CD4-positive, alpha-beta memory T cell (primary cell): ENCODE data around the gene TACC2. TPM values are rescaled to one million over a fixed set of nuclear protein-coding genes. Genes with fewer than 3 reads are reported as not detected.
"Not testable (repeated sequence)": the region's sequence is repeated elsewhere in the genome, so short reads cannot be mapped to it uniquely, and the experiment has no call there.

Experiments used
- CTCF ChIA-PET: fragments of 350-600 bp; sonication (Branson Sonifier 250); formaldehyde crosslinking; loops from one replicate; lab custom pipeline; 2021; ENCODE audit warnings: inconsistent platforms; ENCODE audit not compliant: partially characterized antibody; lab: Charles Lee
- POLR2A ChIA-PET: fragments of 350-600 bp; sonication (Branson Sonifier 250); formaldehyde crosslinking; loops from one replicate; lab custom pipeline; 2021; ENCODE audit not compliant: partially characterized antibody; lab: Charles Lee
- DNase-seq, 5 donors: peaks; one replicate each; pipeline versions ENCODE4 v3.0.0 to v3.0.0-alpha.2; 2020 to 2022; ENCODE audit warnings: mixed read lengths in 1 of 5
- H3K27ac ChIP-seq: one replicate; pipeline ENCODE4 v1.7.0; 2013; ENCODE audit warnings: low read depth, low read length
- H3K27me3 ChIP-seq: 2 replicates; pipeline ENCODE4 v1.7.0; 2013; ENCODE audit warnings: mild to moderate bottlenecking, low read length, moderate library complexity; ENCODE audit not compliant: insufficient read depth
- H3K36me3 ChIP-seq: 2 replicates; pipeline ENCODE4 v1.7.0; 2013; ENCODE audit warnings: mild to moderate bottlenecking, low read length, moderate library complexity; ENCODE audit not compliant: insufficient read depth
- H3K4me1 ChIP-seq: 2 replicates; pipeline ENCODE4 v1.7.0; 2013; ENCODE audit warnings: mild to moderate bottlenecking, low read length, moderate library complexity; ENCODE audit not compliant: insufficient read depth
- H3K4me3 ChIP-seq, 2 donors: one replicate each; pipeline ENCODE4 v1.7.0; 2013; ENCODE audit warnings: low read length in 2 of 2, mild to moderate bottlenecking in 1 of 2
- H3K9me3 ChIP-seq, 2 donors: one replicate each; pipeline ENCODE4 v1.7.0; 2013; ENCODE audit warnings: low read length in 2 of 2, control low read depth in 1 of 2; ENCODE audit not compliant: control insufficient read depth in 1 of 2
- H3K27ac Mint-ChIP-seq, 7 donors: one replicate each; pipeline ENCODE4 v1.8.0; 2020 to 2021; ENCODE audit warnings: mixed read lengths in 7 of 7, mild to moderate bottlenecking in 6 of 7, inconsistent platforms in 3 of 7, moderate library complexity in 3 of 7
- H3K27me3 Mint-ChIP-seq, 2 donors: one replicate each; pipeline ENCODE4 v1.8.0; 2020 to 2021; ENCODE audit warnings: mixed read lengths in 2 of 2
- H3K36me3 Mint-ChIP-seq, 2 donors: one replicate each; pipeline ENCODE4 v1.8.0; 2020 to 2021; ENCODE audit warnings: mixed read lengths in 2 of 2, inconsistent platforms in 1 of 2, mild to moderate bottlenecking in 1 of 2
- H3K4me1 Mint-ChIP-seq, 4 donors: one replicate each; pipeline ENCODE4 v1.8.0; 2020 to 2021; ENCODE audit warnings: mixed read lengths in 4 of 4, mild to moderate bottlenecking in 1 of 4
- H3K4me3 Mint-ChIP-seq, 8 donors: one replicate each; pipeline ENCODE4 v1.8.0; 2020 to 2021; ENCODE audit warnings: mixed read lengths in 8 of 8, mild to moderate bottlenecking in 7 of 8, moderate library complexity in 6 of 8, inconsistent platforms in 3 of 8
- H3K9me3 Mint-ChIP-seq, 8 donors: one replicate each; pipeline ENCODE4 v1.8.0; 2020 to 2021; ENCODE audit warnings: mixed read lengths in 8 of 8, mild to moderate bottlenecking in 5 of 8, inconsistent platforms in 3 of 8, moderate library complexity in 1 of 8
- intact Hi-C: fragments of 100-400 bp; cut with micrococcal nuclease; formaldehyde crosslinking; loops from one replicate; pipeline ENCODE4 v1.15.1; 2023
- polyA plus RNA-seq, 2 donors: library from polyadenylated mRNA; unstranded; fragments of 300-500 nt; fragmentation: Illumina TruSeq; gene quantifications; one replicate each; pipeline ENCODE4 v1.2.3, GENCODE V29; 2021
- total RNA-seq, 2 experiments: library from RNA; stranded (reverse); gene quantifications; one replicate each; pipeline ENCODE4 v1.2.3, GENCODE V29; 2021

Gene TACC2
- total and polyA plus RNA-seq, 4 experiments from 2014 or later, result not detected

DNA sequence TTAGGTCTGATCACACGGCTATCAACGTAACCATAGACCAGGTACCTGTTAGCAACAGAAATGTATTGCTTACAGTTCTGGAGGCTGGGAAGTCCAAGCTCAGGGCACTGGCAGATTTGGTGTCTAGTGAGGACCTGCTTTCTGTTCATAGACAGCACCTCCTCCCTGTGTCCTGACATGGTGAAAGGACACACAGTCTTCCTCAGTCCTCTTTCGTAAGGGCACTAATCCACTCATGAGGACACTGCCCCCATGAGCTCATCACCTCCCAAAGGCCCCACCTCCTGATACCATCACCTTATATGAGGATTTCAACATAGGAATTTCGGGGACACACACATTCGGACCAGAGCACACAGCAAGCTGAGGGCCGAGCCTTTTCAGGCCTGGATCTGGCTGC lies 210.7 kb downstream of the TACC2 start:
- H3K4me1 ChIP-seq, result no peaks in the 10 kb centered on the region
- H3K4me1 Mint-ChIP-seq, result no peaks in the 10 kb centered on the region
- H3K9me3 ChIP-seq, result no peaks in the 10 kb centered on the region
- H3K27me3 Mint-ChIP-seq, result peaks cover 2 to 4% of the 10 kb centered on the region in 2 donors
- H3K4me3 Mint-ChIP-seq, result no peak overlapping the region
- H3K27ac Mint-ChIP-seq, result no peak overlapping the region
- ChIA-PET POLR2A (no interaction called here), CTCF (no interaction called here)
- H3K4me3 ChIP-seq, result no peak overlapping the region
- intact Hi-C loops, result no loop called here
- no peaks in the 10 kb centered on the region for H3K9me3 Mint-ChIP-seq
- H3K36me3 Mint-ChIP-seq, result no peaks in the 10 kb centered on the region
- no peak for DNase-seq
- no peaks in the 10 kb centered on the region for H3K36me3 ChIP-seq
- H3K27me3 ChIP-seq, result no peaks in the 10 kb centered on the region
- no peak overlapping the region for H3K27ac ChIP-seq

DNA sequence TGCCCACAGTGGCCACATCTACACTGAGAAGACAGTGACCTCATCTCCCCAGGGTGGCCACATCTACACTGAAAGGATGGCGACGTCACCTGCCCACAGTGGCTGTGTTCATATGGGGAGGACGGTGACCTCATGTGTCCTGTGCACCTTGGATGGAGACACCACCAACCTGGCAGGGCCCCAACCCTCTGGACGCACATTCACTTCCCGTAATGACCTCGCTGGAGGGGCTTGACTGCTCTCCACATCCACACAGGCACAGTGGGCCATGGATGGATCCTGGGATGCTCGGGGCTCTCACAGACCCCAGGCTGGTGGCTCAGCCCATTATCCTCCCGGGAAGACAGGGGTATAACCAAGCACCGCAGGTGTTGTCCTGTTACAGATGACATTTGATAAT lies 212.4 kb downstream of the TACC2 start:
- CTCF ChIA-PET, result no interaction called here
- intact Hi-C loops, result no loop called here
- no peaks in the 10 kb centered on the region for H3K9me3 Mint-ChIP-seq

DNA sequence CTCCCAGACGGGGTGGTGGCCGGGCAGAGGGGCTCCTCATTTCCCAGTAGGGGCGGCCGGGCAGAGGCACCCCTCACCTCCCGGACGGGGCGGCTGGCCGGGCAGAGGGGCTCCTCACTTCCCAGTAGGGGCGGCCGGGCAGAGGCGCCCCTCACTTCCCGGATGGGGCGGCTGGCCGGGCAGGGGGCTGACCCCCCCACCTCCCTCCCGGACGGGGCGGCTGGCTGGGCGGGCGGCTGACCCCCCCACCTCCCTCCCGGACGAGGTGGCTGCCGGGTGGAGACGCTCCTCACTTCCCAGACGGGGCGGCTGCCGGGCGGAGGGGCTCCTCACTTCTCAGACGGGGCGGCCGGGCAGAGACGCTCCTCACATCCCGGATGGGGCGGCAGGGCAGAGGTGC lies 214.2 kb downstream of the TACC2 start:
- H3K4me3 Mint-ChIP-seq, H3K27me3 Mint-ChIP-seq, H3K27me3 ChIP-seq, H3K27ac ChIP-seq, H3K36me3 ChIP-seq, H3K4me3 ChIP-seq, intact Hi-C loops, DNase-seq, CTCF ChIA-PET, H3K4me1 ChIP-seq, POLR2A ChIA-PET, H3K9me3 ChIP-seq, H3K4me1 Mint-ChIP-seq, H3K27ac Mint-ChIP-seq, H3K36me3 Mint-ChIP-seq, H3K9me3 Mint-ChIP-seq: not testable (repeated sequence)

More for the DNA sequence above, 212.4 kb downstream of the TACC2 start:
- Mint-ChIP-seq H3K4me3 (no peak overlapping the region), H3K27me3 (peaks cover 1 to 2% of the 10 kb centered on the region in 2 donors), H3K36me3 (no peaks in the 10 kb centered on the region), H3K4me1 (no peaks in the 10 kb centered on the region), H3K27ac (no peak overlapping the region)
- no peak for DNase-seq
- Histone ChIP-seq H3K36me3 (no peaks in the 10 kb centered on the region), H3K4me3 (no peak overlapping the region), H3K27me3 (no peaks in the 10 kb centered on the region), H3K27ac (no peak overlapping the region), H3K4me1 (no peaks in the 10 kb centered on the region), H3K9me3 (no peaks in the 10 kb centered on the region)
- POLR2A ChIA-PET, result no interaction called here

DNA sequence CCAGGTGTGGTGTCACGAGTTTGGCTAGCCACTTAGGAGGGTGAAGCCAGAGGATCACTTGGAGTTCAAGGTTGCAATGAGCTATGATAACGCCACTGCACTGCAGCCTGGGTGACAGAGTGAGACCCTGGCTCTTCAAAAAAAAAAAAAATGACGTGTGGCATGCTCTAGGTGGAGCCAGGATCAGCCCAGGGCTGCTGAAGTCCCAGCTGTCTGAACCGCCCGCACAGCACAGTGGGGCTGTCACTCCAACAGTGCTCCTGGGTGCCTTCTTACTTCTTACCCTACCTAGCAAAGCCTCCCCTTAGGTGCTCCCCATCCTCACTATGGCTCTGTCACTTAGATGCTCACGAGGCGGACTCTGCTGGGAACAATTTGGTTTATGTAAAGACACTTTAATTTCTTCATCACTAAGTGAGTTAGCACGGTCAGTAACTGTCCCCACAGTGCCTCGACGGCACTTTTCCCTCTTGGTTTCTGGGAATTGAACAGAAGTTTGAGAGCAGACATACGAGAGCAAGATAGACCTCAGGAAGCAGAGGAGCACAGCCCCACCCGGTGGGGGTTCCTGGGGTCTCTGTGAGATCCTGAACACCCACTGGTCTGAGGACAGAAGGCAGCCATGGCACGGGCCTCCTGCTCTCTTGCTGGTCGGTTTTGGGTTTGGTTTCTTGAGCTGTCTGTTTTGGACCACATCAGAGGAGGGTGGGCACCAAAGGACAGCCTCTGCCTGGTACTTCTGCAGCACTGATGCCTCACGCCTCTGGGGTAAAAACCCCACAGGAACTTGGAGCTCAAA lies 215.9 kb downstream of the TACC2 start:
- no peak for DNase-seq
- Mint-ChIP-seq H3K36me3 (no peaks in the 10 kb centered on the region), H3K27me3 (peaks cover 4 to 11% of the 10 kb centered on the region in 2 donors), H3K4me1 (no peaks in the 10 kb centered on the region), H3K27ac (no peak overlapping the region), H3K4me3 (no peak overlapping the region), H3K9me3 (no peaks in the 10 kb centered on the region)
- ChIA-PET CTCF (no interaction called here), POLR2A (no interaction called here)
- no peak overlapping the region for H3K4me3 ChIP-seq
- no peaks in the 10 kb centered on the region for H3K36me3 ChIP-seq
- H3K4me1 ChIP-seq, result no peaks in the 10 kb centered on the region
- H3K27me3 ChIP-seq, result no peaks in the 10 kb centered on the region
- H3K9me3 ChIP-seq, result no peaks in the 10 kb centered on the region
- intact Hi-C loops, result no loop called here
- no peak overlapping the region for H3K27ac ChIP-seq

DNA sequence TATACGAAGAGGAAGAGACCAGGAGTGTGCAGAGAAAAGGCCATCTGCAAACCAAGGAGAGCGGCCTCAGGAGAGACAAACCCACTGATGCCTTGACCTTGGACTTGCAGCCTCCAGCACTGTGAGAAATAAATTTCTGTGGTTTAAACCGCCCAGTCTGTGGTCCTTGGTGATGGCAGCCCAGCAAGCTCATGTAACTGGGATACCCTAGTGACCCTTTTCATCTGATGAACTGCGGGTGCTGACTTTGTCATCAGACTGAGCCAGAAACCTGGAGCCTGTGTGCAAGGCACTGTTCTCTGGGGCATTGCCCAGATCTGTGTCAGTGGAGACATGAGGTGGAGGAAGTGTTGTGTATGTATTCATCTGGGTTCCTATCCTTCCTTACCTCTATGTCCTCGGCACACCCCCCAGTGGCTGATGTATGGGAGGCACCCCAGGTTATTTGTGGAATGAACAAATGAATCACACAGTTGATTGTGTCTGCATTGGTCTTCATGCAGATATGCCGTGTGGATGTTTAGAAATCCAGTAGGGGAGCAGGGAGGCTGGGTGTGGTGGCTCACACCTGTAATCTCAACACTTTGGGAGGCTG lies 217.6 kb downstream of the TACC2 start:
- no peak overlapping the region for H3K27ac Mint-ChIP-seq
- Histone ChIP-seq H3K4me1 (no peaks in the 10 kb centered on the region), H3K4me3 (no peak overlapping the region), H3K27ac (no peak overlapping the region), H3K36me3 (no peaks in the 10 kb centered on the region), H3K9me3 (no peaks in the 10 kb centered on the region), H3K27me3 (no peaks in the 10 kb centered on the region)
- H3K4me3 Mint-ChIP-seq, result no peak overlapping the region
- H3K4me1 Mint-ChIP-seq, result no peaks in the 10 kb centered on the region
- H3K27me3 Mint-ChIP-seq, result peaks cover 4 to 14% of the 10 kb centered on the region in 2 donors
- no peak for DNase-seq
- no peaks in the 10 kb centered on the region for H3K36me3 Mint-ChIP-seq
- POLR2A ChIA-PET, result no interaction called here
- H3K9me3 Mint-ChIP-seq, result no peaks in the 10 kb centered on the region
- CTCF ChIA-PET, result no interaction called here
- intact Hi-C loops, result no loop called here

DNA sequence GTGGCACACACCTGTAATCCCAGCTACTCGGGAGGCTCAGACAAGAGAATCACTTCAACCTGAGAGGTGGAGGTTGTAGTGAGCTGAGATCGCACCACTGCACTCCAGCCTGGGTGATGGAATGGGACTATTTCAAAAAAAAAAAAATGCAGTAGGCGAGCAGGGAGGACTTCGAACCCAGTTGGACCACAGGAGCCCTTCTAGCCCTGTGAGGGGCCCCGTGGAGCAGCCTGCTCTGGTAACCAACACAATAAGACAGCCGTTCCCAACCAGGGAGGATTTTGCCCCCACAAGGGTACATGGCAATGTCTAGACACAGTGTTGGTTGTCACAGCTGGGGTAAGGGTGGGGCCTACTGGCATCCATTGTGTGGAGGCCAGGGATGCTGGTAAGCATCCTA lies 218.2 kb downstream of the TACC2 start:
- H3K4me3 ChIP-seq, result no peak overlapping the region
- Mint-ChIP-seq H3K4me3 (no peak overlapping the region), H3K27ac (no peak overlapping the region), H3K27me3 (peaks cover 6 to 15% of the 10 kb centered on the region in 2 donors), H3K4me1 (no peaks in the 10 kb centered on the region), H3K9me3 (no peaks in the 10 kb centered on the region), H3K36me3 (no peaks in the 10 kb centered on the region)
- no peaks in the 10 kb centered on the region for H3K27me3 ChIP-seq
- H3K4me1 ChIP-seq, result no peaks in the 10 kb centered on the region
- ChIA-PET POLR2A (no interaction called here), CTCF (interaction anchor here (0.6 kb wide), 1 partner anchor 11 kb away, joined by 3 read pairs; no protein-coding TSS in a partner anchor)
- H3K36me3 ChIP-seq, result no peaks in the 10 kb centered on the region
- H3K9me3 ChIP-seq, result no peaks in the 10 kb centered on the region
- no peak for DNase-seq
- intact Hi-C loops, result no loop called here
- no peak overlapping the region for H3K27ac ChIP-seq

DNA sequence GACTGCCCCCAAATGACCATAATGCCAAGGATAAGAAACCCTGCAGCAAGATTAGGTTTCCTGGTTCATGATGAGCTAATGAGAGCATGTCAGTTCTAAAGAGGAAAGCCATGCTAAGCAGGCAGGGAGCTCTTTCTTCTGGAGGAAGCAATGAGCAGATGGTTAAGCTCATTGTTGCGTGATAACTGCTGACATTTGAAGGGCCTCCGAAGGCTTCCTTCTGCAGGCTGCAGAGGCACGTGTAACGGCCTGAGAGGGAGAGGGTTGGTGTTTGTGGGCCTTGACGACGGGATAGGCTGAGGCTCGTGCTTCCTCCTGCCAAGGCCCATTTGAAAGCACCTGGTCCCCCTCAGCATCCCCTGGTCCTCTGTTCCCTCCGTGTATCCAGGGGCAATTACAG lies 218.6 kb downstream of the TACC2 start:
- intact Hi-C loops, result no loop called here
- POLR2A ChIA-PET, result no interaction called here
- no peak overlapping the region for H3K27ac Mint-ChIP-seq
- CTCF ChIA-PET, result interaction anchor here (0.6 to 1.2 kb wide), 2 partner anchors 11 to 13 kb away, joined by 3 read pairs; no protein-coding TSS in a partner anchor
- no peak for DNase-seq
- no peaks in the 10 kb centered on the region for H3K9me3 ChIP-seq
- no peaks in the 10 kb centered on the region for H3K27me3 ChIP-seq
- H3K4me1 ChIP-seq, result no peaks in the 10 kb centered on the region
- no peaks in the 10 kb centered on the region for H3K9me3 Mint-ChIP-seq
- H3K4me1 Mint-ChIP-seq, result no peaks in the 10 kb centered on the region
- H3K4me3 Mint-ChIP-seq, result no peak overlapping the region
- peaks cover 6 to 15% of the 10 kb centered on the region in 2 donors for H3K27me3 Mint-ChIP-seq
- H3K36me3 ChIP-seq, result no peaks in the 10 kb centered on the region
- H3K4me3 ChIP-seq, result no peak overlapping the region
- no peaks in the 10 kb centered on the region for H3K36me3 Mint-ChIP-seq
- H3K27ac ChIP-seq, result no peak overlapping the region
